Activated T-helper 1 cell treated with anti-CD3 and anti-CD28 coated beads, Interleukin-12 subunit alpha, Interleukin-12 subunit beta, Interleukin-2, Interleukin-4 antibody, amounts not matched to agents 30 ng/mL and 10 ng/mL and 1 ng/mL, durations not matched to agents 14 hours and 24 hours and 36 hours (primary cell): ENCODE data around the gene KCTD6. TPM values are rescaled to one million over a fixed set of nuclear protein-coding genes. Genes with fewer than 3 reads are reported as not detected.
"Not testable (repeated sequence)": the region's sequence is repeated elsewhere in the genome, so short reads cannot be mapped to it uniquely, and the experiment has no call there.

Experiments
- DNase-seq: peaks from one replicate; pipeline ENCODE4 v3.0.0; 2021; ENCODE audit warnings: low spot score
- H3K27ac Mint-ChIP-seq: one replicate; pipeline ENCODE4 v1.8.0; 2021; ENCODE audit warnings: mild to moderate bottlenecking, mixed read lengths
- H3K27me3 Mint-ChIP-seq: one replicate; pipeline ENCODE4 v1.8.0; 2022; ENCODE audit warnings: mild to moderate bottlenecking, moderate library complexity, mixed read lengths; ENCODE audit not compliant: insufficient read depth
- H3K36me3 Mint-ChIP-seq: one replicate; pipeline ENCODE4 v1.8.0; 2021; ENCODE audit warnings: low read depth, mixed read lengths
- H3K4me1 Mint-ChIP-seq: one replicate; pipeline ENCODE4 v1.8.0; 2021; ENCODE audit warnings: low read depth, mixed read lengths
- H3K4me3 Mint-ChIP-seq: one replicate; pipeline ENCODE4 v1.8.0; 2021; ENCODE audit warnings: mild to moderate bottlenecking, moderate library complexity, mixed read lengths
- H3K9me3 Mint-ChIP-seq: one replicate; pipeline ENCODE4 v1.8.0; 2021; ENCODE audit warnings: mixed read lengths
- intact Hi-C: fragments of 100-400 bp; cut with micrococcal nuclease; formaldehyde crosslinking; loops from one replicate; pipeline ENCODE4 v1.15.1; 2024
- total RNA-seq: library from RNA; stranded (reverse); gene quantifications from 2 replicates; pipeline ENCODE4 v1.2.3, GENCODE V29; 2022

The KCTD6 gene
- total RNA-seq, 1 donor from 2014 or later = 7.0 TPM

DNA sequence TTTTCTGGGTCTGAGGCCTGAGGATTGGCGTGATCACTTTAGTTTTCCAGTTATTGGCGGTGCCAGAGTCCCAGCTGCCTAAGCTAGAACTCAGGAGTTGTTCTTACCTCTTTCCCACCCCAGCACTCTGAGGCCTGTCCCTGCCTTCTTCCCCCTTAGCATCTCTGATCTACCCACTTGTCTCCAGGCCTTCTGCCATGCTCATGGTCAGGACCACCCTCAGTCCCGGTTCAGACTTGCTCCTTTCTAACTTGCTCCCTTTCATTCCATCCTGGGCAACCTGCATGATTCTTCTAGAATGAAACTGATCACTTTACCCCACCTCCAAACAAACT lies 29.4 kb downstream of the KCTD6 start:
- no peaks in the 10 kb centered on the region for H3K36me3 Mint-ChIP-seq
- H3K27ac Mint-ChIP-seq = no peak overlapping the region
- no peaks in the 10 kb centered on the region for H3K4me1 Mint-ChIP-seq
- peaks cover 6% of the 10 kb centered on the region for H3K27me3 Mint-ChIP-seq
- H3K4me3 Mint-ChIP-seq = no peak overlapping the region
- DNase-seq = no peak
- no peaks in the 10 kb centered on the region for H3K9me3 Mint-ChIP-seq
- intact Hi-C loops = no loop called here

- no peak for DNase-seq
- Mint-ChIP-seq H3K27ac (no peak overlapping the region), H3K36me3 (no peaks in the 10 kb centered on the region), H3K4me3 (no peak overlapping the region), H3K4me1 (no peaks in the 10 kb centered on the region), H3K9me3 (no peaks in the 10 kb centered on the region), H3K27me3 (peaks cover 6% of the 10 kb centered on the region)
- intact Hi-C loops = no loop called here
Measured at GRCh38 chr3:58521917-58522631, 30.2 kb downstream of the KCTD6 start.

GRCh38 chr3:58522759-58523425 lies 31.0 kb downstream of the KCTD6 start:
- Mint-ChIP-seq H3K9me3 (no peaks in the 10 kb centered on the region), H3K27ac (no peak overlapping the region), H3K4me3 (no peak overlapping the region), H3K4me1 (no peaks in the 10 kb centered on the region), H3K27me3 (peaks cover 6% of the 10 kb centered on the region), H3K36me3 (no peaks in the 10 kb centered on the region)
- no peak for DNase-seq
- intact Hi-C loops = no loop called here

GRCh38 chr3:58524326-58524888 lies 32.5 kb downstream of the KCTD6 start:
- H3K36me3 Mint-ChIP-seq = no peaks in the 10 kb centered on the region
- H3K4me3 Mint-ChIP-seq = no peak overlapping the region
- H3K27ac Mint-ChIP-seq = no peak overlapping the region
- H3K27me3 Mint-ChIP-seq = peaks cover 7% of the 10 kb centered on the region
- intact Hi-C loops = no loop called here
- DNase-seq = no peak
- H3K9me3 Mint-ChIP-seq = no peaks in the 10 kb centered on the region
- H3K4me1 Mint-ChIP-seq = no peaks in the 10 kb centered on the region

GRCh38 chr3:58526515-58526957 lies 34.6 kb downstream of the KCTD6 start:
- peaks cover 7% of the 10 kb centered on the region for H3K27me3 Mint-ChIP-seq
- H3K27ac Mint-ChIP-seq = no peak overlapping the region
- H3K36me3 Mint-ChIP-seq = no peaks in the 10 kb centered on the region
- H3K4me3 Mint-ChIP-seq = no peak overlapping the region
- no peaks in the 10 kb centered on the region for H3K4me1 Mint-ChIP-seq
- no peaks in the 10 kb centered on the region for H3K9me3 Mint-ChIP-seq
- DNase-seq = no peak
- intact Hi-C loops = no loop called here

- H3K9me3 Mint-ChIP-seq, DNase-seq, H3K27me3 Mint-ChIP-seq, H3K4me3 Mint-ChIP-seq, H3K27ac Mint-ChIP-seq, intact Hi-C loops, H3K36me3 Mint-ChIP-seq, H3K4me1 Mint-ChIP-seq: not testable (repeated sequence)
Measured at GRCh38 chr3:58527440-58527839, 35.5 kb downstream of the KCTD6 start.

DNA sequence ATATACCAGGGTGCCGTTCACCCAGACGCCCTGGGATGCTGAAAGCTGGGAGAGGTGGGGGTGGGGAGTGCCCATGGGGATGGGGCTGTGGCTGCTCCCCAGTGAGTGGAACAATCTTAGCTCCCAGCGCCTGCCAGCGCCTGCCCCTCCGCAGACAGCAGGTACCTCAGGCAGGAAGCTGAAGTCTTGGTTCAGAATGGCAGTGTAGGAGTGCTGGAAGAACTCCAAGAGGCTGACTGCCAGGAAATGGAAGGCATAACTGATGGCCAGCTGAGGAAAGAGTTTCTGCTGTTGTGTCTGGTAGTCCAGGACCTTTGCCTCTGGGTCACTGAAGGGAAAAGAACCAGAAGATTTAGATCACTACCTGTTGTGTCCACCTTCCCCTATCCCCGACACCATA lies 36.7 kb downstream of the KCTD6 start:
- Mint-ChIP-seq H3K27me3 (peaks cover 9% of the 10 kb centered on the region), H3K4me1 (peaks cover 13% of the 10 kb centered on the region)
- intact Hi-C loops = no loop called here

DNA sequence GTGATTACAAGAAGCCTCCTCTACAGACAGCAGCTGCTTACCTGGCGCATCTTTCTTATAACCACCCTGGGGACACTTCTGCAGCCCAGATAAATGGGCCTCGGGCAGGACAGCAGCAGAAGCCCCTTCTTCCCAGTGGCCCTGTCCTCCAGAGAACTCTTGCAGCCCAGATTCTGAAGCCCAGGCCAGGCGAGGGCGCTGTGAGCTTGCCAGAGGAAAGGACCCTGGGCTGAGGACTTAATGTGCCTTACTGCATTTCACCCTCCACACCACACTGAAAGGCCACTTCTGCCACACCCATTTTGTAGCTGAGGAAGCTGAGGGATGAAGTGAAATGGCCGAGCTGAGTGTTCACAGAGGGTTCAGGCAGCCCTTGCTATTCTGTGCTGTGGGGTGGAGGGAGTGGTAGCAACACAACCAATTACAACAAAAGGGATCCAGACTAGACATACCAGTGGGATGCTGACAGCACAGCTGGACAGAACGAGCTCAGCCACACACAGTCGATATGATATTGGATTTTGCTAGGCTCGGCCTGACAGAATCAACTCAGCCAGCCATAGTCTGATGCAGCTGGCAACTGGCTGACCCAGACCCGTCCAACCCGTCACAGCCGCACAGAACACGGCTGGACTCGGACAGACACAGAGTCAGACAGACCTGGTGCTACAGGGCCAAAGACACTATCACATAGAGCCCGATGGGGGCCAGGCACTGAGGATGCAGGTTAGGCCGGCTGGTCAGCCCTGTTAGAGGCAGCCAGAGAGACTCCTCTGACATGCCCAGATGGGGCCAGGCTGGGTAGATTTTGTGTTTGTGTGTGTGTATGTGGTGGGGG lies 37.8 kb downstream of the KCTD6 start:
- intact Hi-C loops = no loop called here
- H3K9me3 Mint-ChIP-seq = no peaks in the 10 kb centered on the region
- H3K27me3 Mint-ChIP-seq = peaks cover 13% of the 10 kb centered on the region
- no peak for DNase-seq
- H3K36me3 Mint-ChIP-seq = no peaks in the 10 kb centered on the region
- H3K4me1 Mint-ChIP-seq = peaks cover 13% of the 10 kb centered on the region
- H3K27ac Mint-ChIP-seq = no peak overlapping the region
- no peak overlapping the region for H3K4me3 Mint-ChIP-seq

More for the DNA sequence above, 36.7 kb downstream of the KCTD6 start:
- Mint-ChIP-seq H3K36me3 (no peaks in the 10 kb centered on the region), H3K27ac (no peak overlapping the region), H3K4me3 (no peak overlapping the region), H3K9me3 (no peaks in the 10 kb centered on the region)
- DNase-seq = no peak

- no peak overlapping the region for H3K4me3 Mint-ChIP-seq
- H3K4me1 Mint-ChIP-seq = peaks cover 13% of the 10 kb centered on the region
- no peak overlapping the region for H3K27ac Mint-ChIP-seq
- H3K9me3 Mint-ChIP-seq = no peaks in the 10 kb centered on the region
- no peak for DNase-seq
- intact Hi-C loops = no loop called here
- peaks cover 16% of the 10 kb centered on the region for H3K27me3 Mint-ChIP-seq
- H3K36me3 Mint-ChIP-seq = no peaks in the 10 kb centered on the region
Measured at GRCh38 chr3:58530354-58530865, 38.5 kb downstream of the KCTD6 start.

- Mint-ChIP-seq H3K27ac (no peak overlapping the region), H3K4me3 (no peak overlapping the region), H3K4me1 (peaks cover 13% of the 10 kb centered on the region), H3K27me3 (peaks cover 13% of the 10 kb centered on the region), H3K9me3 (no peaks in the 10 kb centered on the region), H3K36me3 (no peaks in the 10 kb centered on the region)
- intact Hi-C loops = no loop called here
- DNase-seq = no peak
Measured at GRCh38 chr3:58531555-58531954, 39.7 kb downstream of the KCTD6 start.

GRCh38 chr3:58531956-58532355 lies 40.1 kb downstream of the KCTD6 start:
- intact Hi-C loops = loop anchor here (1.0 kb wide), 8 partner anchors 40 to 345 kb away; partner anchors contain the start of genes ABHD6, HTD2, KCTD6 and PDHB
- Mint-ChIP-seq H3K4me1 (peaks cover 13% of the 10 kb centered on the region), H3K9me3 (no peaks in the 10 kb centered on the region), H3K27me3 (peaks cover 13% of the 10 kb centered on the region), H3K36me3 (no peaks in the 10 kb centered on the region), H3K27ac (no peak overlapping the region), H3K4me3 (no peak overlapping the region)
- no peak for DNase-seq

GRCh38 chr3:58532794-58533220 lies 40.9 kb downstream of the KCTD6 start:
- Mint-ChIP-seq H3K27me3 (peaks cover 15% of the 10 kb centered on the region), H3K27ac (peak overlapping the region; percentile 8), H3K36me3 (no peaks in the 10 kb centered on the region), H3K4me3 (no peak overlapping the region), H3K9me3 (no peaks in the 10 kb centered on the region), H3K4me1 (peaks cover 13% of the 10 kb centered on the region)
- intact Hi-C loops = loop anchor here (1.0 kb wide), 8 partner anchors 41 to 346 kb away; partner anchors contain the start of genes ABHD6, HTD2, KCTD6 and PDHB
- peak; percentile 75 for DNase-seq
